PFSK-1 (cell line): ENCODE measurements around the gene C19orf12.

Source experiments
- FOXP2 ChIP-seq: optimal IDR thresholded peaks from 2 replicates; pipeline ENCODE3; 2011; ENCODE audit warnings: borderline replicate concordance, control low read depth, inconsistent platforms; ENCODE audit not compliant: insufficient read depth; ENCODE audit errors: extremely low read length, extremely low read depth
- POLR2AphosphoS5 ChIP-seq: IDR thresholded peaks from 2 replicates; pipeline ENCODE4 v1.6.1; 2012; ENCODE audit warnings: low read depth, mild to moderate bottlenecking, control low read depth, low read length, moderate library complexity
- SIN3A ChIP-seq: IDR thresholded peaks from 2 replicates; pipeline ENCODE4 v1.6.1; 2012; ENCODE audit warnings: mild to moderate bottlenecking, low read length, moderate library complexity, borderline replicate concordance; ENCODE audit not compliant: insufficient read depth
- TAF1 ChIP-seq: IDR thresholded peaks from 2 replicates; pipeline ENCODE4 v1.6.1; 2012; ENCODE audit warnings: low read length, control low read depth, borderline replicate concordance; ENCODE audit not compliant: insufficient read depth
- TF ChIP-seq, protein P1 (sequence below), 2 experiments: IDR thresholded peaks; 2 replicates each; pipeline versions ENCODE4 v1.6.1 to v1.8.0; 2011 to 2012; ENCODE audit warnings: low read depth in 2 of 2, low read length in 2 of 2, control low read depth in 1 of 2, inconsistent platforms in 1 of 2, mild to moderate bottlenecking in 1 of 2, moderate library complexity in 1 of 2; ENCODE audit not compliant: insufficient read depth in 1 of 2

DNA sequence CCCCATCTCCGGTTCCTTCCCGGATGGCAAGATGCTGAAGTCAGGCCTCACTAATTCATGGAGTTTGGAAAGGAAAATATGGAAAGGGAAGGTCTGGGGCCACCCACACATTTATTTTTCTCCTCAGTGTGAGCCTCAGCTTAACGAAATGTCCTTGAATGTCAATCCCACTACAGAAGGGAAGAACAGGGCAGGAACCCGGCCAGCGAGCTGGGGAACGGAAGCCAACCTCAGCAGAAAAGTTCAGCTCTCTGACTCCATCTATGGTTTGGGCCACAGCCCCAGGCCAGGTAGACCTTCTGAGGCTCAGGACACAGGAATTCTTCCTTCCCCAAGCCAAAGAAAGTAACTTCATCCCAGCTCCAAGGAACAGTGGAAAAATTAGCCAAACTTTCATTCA lies 8.4 kb downstream of the C19orf12 start:
- TF ChIP-seq POLR2AphosphoS5 (no peak), TAF1 (no peak), FOXP2 (no peak), SIN3A (no peak)
- TF ChIP-seq, protein P1, sequence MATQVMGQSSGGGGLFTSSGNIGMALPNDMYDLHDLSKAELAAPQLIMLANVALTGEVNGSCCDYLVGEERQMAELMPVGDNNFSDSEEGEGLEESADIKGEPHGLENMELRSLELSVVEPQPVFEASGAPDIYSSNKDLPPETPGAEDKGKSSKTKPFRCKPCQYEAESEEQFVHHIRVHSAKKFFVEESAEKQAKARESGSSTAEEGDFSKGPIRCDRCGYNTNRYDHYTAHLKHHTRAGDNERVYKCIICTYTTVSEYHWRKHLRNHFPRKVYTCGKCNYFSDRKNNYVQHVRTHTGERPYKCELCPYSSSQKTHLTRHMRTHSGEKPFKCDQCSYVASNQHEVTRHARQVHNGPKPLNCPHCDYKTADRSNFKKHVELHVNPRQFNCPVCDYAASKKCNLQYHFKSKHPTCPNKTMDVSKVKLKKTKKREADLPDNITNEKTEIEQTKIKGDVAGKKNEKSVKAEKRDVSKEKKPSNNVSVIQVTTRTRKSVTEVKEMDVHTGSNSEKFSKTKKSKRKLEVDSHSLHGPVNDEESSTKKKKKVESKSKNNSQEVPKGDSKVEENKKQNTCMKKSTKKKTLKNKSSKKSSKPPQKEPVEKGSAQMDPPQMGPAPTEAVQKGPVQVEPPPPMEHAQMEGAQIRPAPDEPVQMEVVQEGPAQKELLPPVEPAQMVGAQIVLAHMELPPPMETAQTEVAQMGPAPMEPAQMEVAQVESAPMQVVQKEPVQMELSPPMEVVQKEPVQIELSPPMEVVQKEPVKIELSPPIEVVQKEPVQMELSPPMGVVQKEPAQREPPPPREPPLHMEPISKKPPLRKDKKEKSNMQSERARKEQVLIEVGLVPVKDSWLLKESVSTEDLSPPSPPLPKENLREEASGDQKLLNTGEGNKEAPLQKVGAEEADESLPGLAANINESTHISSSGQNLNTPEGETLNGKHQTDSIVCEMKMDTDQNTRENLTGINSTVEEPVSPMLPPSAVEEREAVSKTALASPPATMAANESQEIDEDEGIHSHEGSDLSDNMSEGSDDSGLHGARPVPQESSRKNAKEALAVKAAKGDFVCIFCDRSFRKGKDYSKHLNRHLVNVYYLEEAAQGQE (IDR thresholded peaks at IDR 0.05; ENCODE audit: insufficient read depth in 1 of 2, low read depth in 2 of 2, low read length in 2 of 2): no peak
